Transverse colon (tissue), 4 donors: Measurements from ENCODE around the gene HMCN1. TPM values are rescaled to one million over a fixed set of nuclear protein-coding genes. Genes with fewer than 3 reads are reported as not detected.

Source experiments
- DNase-seq: peaks from one replicate; pipeline ENCODE4 v3.0.0-alpha.2; 2019
- H3K27ac ChIP-seq, 4 donors: fragments of 200-600 bp; sonication (generic); 2 replicates each; pipeline ENCODE4 v1.5.1; 2016 to 2018; ENCODE audit warnings: inconsistent platforms in 4 of 4
- H3K27me3 ChIP-seq: fragments of 200-600 bp; sonication (generic); 2 replicates; pipeline ENCODE4 v1.5.1; 2017; ENCODE audit warnings: inconsistent platforms
- H3K36me3 ChIP-seq, 4 donors: fragments of 200-600 bp; sonication (generic); 2 replicates each; pipeline ENCODE4 v1.5.1; 2017 to 2019; ENCODE audit warnings: inconsistent platforms in 4 of 4
- H3K4me1 ChIP-seq, 4 donors: fragments of 200-600 bp; sonication (generic); 2 replicates each; pipeline ENCODE4 v1.5.1; 2017 to 2020; ENCODE audit warnings: inconsistent platforms in 4 of 4
- H3K4me3 ChIP-seq, 4 donors: fragments of 200-600 bp; sonication (generic); 1 replicate in 1 of 4; 2 replicates in 3 of 4; pipeline versions ENCODE4 v1.5.1 to v1.6.1; 2017 to 2019; ENCODE audit warnings: inconsistent platforms in 4 of 4
- H3K9me3 ChIP-seq, 2 donors: fragments of 200-600 bp; sonication (generic); 2 replicates each; pipeline ENCODE4 v1.5.1; 2017 to 2019; ENCODE audit warnings: inconsistent platforms in 2 of 2
- EP300 ChIP-seq: sonication (generic); formaldehyde crosslinking; IDR thresholded peaks from one replicate; pipeline ENCODE4 v1.6.1; 2017; ENCODE audit warnings: antibody characterized with exemption, low read depth
- POLR2A ChIP-seq: fragments of 450-650 bp; IDR thresholded peaks from one replicate; pipeline ENCODE4 v1.6.1; 2016; ENCODE audit warnings: antibody characterized with exemption, mild to moderate bottlenecking, moderate library complexity
- POLR2AphosphoS5 ChIP-seq, 3 donors: sonication (generic); formaldehyde crosslinking; IDR thresholded peaks; one replicate each; pipeline ENCODE4 v1.6.1; 2016; ENCODE audit warnings: antibody characterized with exemption in 3 of 3
- WGBS, 2 donors: methylation state at CpG; one replicate each; pipeline ENCODE4 v1.1.5; 2018; ENCODE audit warnings: low coverage in 1 of 2; 5-methylcytosine and 5-hydroxymethylcytosine counted together
- in situ Hi-C, 4 donors: fragments of 200-750 bp; cut with MboI; loops; one replicate each; pipeline versions ENCODE4 v1.15.0 to v1.15.1; 2017; ENCODE audit warnings: low sequenced_read_pairs in 3 of 4, low pct_ligation_motif_present in 1 of 4, low pct_unique_long_range_greater_than_20kb in 1 of 4
- intact Hi-C: fragments of 100-400 bp; cut with DNase I; formaldehyde crosslinking; loops from one replicate; pipeline ENCODE4 v1.15.1; 2023; ENCODE audit warnings: low total_unique reads
- total RNA-seq, 4 donors: library from RNA; depleted of rRNA; stranded (reverse); fragments of >200 nt; gene quantifications; one replicate each; pipeline ENCODE4 v1.1.0, GENCODE V29; 2016
- TF ChIP-seq, protein P1 (sequence below), 5 experiments: fragments of 200-600 bp in 3 of 5; fragments of 450-650 bp in 2 of 5; sonication (generic) in 3 of 5; IDR thresholded peaks; 1 replicate in 2 of 5; 2 replicates in 3 of 5; pipeline ENCODE4 v1.5.1; 2016 to 2017; ENCODE audit warnings: antibody characterized with exemption in 5 of 5, inconsistent platforms in 3 of 5, mild to moderate bottlenecking in 2 of 5, moderate library complexity in 1 of 5

HMCN1 gene
- total RNA-seq, 4 donors from 2014 or later, result 1.1 to 2.7 (median 2.1) TPM

DNA sequence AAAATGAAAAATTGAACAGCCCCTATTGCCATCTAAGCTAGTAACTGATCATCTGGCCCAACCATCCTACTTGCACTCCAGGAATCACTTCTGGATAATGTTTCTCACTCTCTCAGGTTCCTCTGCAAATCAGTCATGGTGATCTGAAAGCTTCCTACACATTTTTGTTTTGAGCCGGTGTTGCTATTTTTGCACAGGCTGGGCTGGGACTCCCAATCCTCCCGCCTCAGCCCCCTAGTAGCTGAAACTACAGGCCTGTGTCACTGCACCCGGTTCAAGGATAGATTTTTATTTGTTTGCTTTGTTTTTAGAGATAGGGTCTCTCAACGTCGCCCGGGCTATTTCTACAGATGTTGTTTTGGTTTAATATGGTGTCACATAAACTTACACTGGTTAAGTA, 40.5 kb upstream of the HMCN1 start:
- intact Hi-C loops, result loop anchor here (10.0 kb wide), 1 partner anchor 1731 kb away; no protein-coding TSS in a partner anchor
- no peaks in the 10 kb centered on the region for H3K27me3 ChIP-seq
- peak overlapping the region in 2 of 4 donors; percentile 12 to 31 for H3K4me3 ChIP-seq
- peak overlapping the region in 3 of 4 donors; percentile 15 to 48 (median 44) for H3K27ac ChIP-seq
- no peak for TF ChIP-seq EP300
- TF ChIP-seq, protein P1, sequence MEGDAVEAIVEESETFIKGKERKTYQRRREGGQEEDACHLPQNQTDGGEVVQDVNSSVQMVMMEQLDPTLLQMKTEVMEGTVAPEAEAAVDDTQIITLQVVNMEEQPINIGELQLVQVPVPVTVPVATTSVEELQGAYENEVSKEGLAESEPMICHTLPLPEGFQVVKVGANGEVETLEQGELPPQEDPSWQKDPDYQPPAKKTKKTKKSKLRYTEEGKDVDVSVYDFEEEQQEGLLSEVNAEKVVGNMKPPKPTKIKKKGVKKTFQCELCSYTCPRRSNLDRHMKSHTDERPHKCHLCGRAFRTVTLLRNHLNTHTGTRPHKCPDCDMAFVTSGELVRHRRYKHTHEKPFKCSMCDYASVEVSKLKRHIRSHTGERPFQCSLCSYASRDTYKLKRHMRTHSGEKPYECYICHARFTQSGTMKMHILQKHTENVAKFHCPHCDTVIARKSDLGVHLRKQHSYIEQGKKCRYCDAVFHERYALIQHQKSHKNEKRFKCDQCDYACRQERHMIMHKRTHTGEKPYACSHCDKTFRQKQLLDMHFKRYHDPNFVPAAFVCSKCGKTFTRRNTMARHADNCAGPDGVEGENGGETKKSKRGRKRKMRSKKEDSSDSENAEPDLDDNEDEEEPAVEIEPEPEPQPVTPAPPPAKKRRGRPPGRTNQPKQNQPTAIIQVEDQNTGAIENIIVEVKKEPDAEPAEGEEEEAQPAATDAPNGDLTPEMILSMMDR (IDR thresholded peaks at IDR 0.05), result no peak
- no peak for TF ChIP-seq POLR2AphosphoS5 (IDR thresholded peaks at IDR 0.05)
- TF ChIP-seq POLR2A, result no peak
- no peaks in the 10 kb centered on the region for H3K9me3 ChIP-seq
- DNase-seq, result no peak
- in situ Hi-C loops, result loop anchor here in 2 of 4 donors (25.0 kb wide), 1 partner anchor 881 kb away; no protein-coding TSS in a partner anchor
- 48 to 70% methylated on average over 6 of the region's 6 CpGs for WGBS, 2 donors
- H3K4me1 ChIP-seq, result peaks cover 0 to 15% (median 5%) of the 10 kb centered on the region in 4 donors
- no peaks in the 10 kb centered on the region for H3K36me3 ChIP-seq

DNA sequence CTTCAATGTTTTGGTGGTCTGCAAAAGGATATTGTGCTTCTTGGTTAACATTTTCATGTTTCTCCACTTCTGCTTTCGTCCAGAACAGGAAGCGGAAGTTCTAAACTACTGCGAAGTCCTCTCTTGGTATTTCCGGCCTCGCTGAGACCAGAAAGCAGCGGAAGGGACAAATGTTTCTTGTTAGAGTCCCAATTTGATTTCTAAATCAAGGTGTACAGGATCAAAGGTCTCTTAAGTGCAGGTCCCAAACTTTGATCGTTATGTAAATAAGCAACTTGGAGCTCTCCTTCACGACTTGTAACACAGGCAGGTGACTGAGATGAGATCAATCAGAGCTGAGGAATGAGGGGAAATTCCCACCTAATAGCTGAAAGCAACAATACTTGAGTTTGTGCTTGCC, 40.1 kb upstream of the HMCN1 start:
- TF ChIP-seq, protein P1 (IDR thresholded peaks at IDR 0.05), result no peak
- no peak for TF ChIP-seq EP300
- Histone ChIP-seq H3K4me1 (peaks cover 0 to 15% (median 5%) of the 10 kb centered on the region in 4 donors), H3K9me3 (no peaks in the 10 kb centered on the region), H3K4me3 (peak overlapping the region in 2 of 4 donors; percentile 12 to 31), H3K27ac (peak overlapping the region in 3 of 4 donors; percentile 15 to 48 (median 44)), H3K27me3 (no peaks in the 10 kb centered on the region), H3K36me3 (no peaks in the 10 kb centered on the region)
- WGBS, 2 donors, result 0 to 30% methylated on average over 4 to 8 of the region's 8 CpGs
- in situ Hi-C loops, result loop anchor here in 2 of 4 donors (25.0 kb wide), 1 partner anchor 882 kb away; no protein-coding TSS in a partner anchor
- DNase-seq, result peak; percentile 30
- intact Hi-C loops, result loop anchor here (10.0 kb wide), 1 partner anchor 1731 kb away; no protein-coding TSS in a partner anchor

DNA sequence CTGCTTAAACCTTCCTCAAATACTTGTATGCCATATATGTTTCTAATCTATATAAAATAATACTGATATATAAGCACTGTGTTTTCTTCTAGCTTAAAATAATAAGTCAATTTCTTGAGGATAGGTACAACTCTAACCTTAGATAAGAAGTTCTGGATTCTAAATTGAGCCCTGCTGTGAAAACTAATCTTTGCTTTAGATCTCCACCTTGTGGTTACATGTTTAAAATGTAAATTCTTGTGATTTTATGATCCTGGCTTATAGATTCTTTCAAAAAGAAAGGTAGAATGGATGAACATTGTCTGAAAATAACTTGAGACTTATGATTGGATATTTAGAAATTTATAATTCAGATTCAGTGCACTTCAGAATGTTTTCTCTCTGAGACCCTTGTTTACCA, 38.9 kb upstream of the HMCN1 start:
- no peak for TF ChIP-seq POLR2AphosphoS5 (IDR thresholded peaks at IDR 0.05)
- TF ChIP-seq, protein P1 (IDR thresholded peaks at IDR 0.05), result peak in 4 of 5 experiments; percentile 10 to 19 (median 16)
- Histone ChIP-seq H3K4me3 (no peak overlapping the region), H3K27ac (no peak overlapping the region), H3K4me1 (peaks cover 0 to 15% (median 5%) of the 10 kb centered on the region in 4 donors), H3K27me3 (no peaks in the 10 kb centered on the region), H3K36me3 (no peaks in the 10 kb centered on the region), H3K9me3 (no peaks in the 10 kb centered on the region)
- no peak for DNase-seq
- in situ Hi-C loops, result loop anchor here in 2 of 4 donors (25.0 kb wide), 1 partner anchor 883 kb away; no protein-coding TSS in a partner anchor
- intact Hi-C loops, result loop anchor here (10.0 kb wide), 1 partner anchor 1730 kb away; no protein-coding TSS in a partner anchor

DNA sequence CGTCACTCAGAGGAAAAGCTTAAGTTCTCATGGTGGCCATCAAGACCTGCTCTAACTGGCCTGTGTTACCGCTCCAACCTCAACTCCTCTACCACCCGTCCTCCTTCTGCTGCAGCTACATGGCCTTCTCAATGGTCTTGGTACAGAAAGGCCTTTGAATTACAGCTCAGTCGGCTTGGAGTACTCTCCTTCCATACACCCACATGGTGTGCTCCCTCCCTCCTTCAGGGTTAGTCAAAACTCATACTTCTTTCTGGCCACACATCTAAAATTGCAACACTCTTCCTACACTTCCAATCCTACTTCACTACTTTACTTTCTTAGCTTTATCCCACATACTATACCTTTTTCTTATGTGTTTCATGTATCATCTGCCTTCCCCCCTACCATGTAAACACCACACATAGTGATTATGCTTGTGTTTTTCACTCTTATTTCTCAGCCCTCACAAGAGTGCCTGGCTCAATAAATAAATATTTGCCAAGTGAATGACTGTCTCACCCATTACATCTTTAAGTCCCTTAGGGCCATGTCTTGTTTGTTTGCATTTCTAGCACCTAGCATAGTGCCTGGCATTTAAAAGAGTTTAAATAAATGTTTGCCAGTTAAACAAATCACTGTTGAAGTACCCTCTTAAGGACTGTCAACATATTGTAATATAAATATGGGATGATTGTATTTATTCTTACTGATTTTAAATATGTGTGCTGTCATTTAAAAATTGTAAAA, 37.6 kb upstream of the HMCN1 start:
- intact Hi-C loops, result loop anchor here (10.0 kb wide), 1 partner anchor 1728 kb away; no protein-coding TSS in a partner anchor

More for the DNA sequence above, 37.6 kb upstream of the HMCN1 start:
- H3K27me3 ChIP-seq, result no peaks in the 10 kb centered on the region
- TF ChIP-seq POLR2A (no peak), POLR2AphosphoS5 (IDR thresholded peaks at IDR 0.05) (no peak), EP300 (no peak)
- TF ChIP-seq, protein P1 (IDR thresholded peaks at IDR 0.05), result no peak
- H3K4me1 ChIP-seq, result peaks cover 0 to 15% (median 5%) of the 10 kb centered on the region in 4 donors
- H3K36me3 ChIP-seq, result no peaks in the 10 kb centered on the region
- H3K4me3 ChIP-seq, result no peak overlapping the region
- 85 to 89% methylated on average over 4 of the region's 4 CpGs for WGBS, 2 donors
- in situ Hi-C loops, result loop anchor here in 2 of 4 donors (25.0 kb wide), 1 partner anchor 884 kb away; no protein-coding TSS in a partner anchor
- no peak overlapping the region for H3K27ac ChIP-seq
- no peak for DNase-seq
- no peaks in the 10 kb centered on the region for H3K9me3 ChIP-seq
